Measurements from ENCODE around the gene FBXW4. TPM values are rescaled to one million over a fixed set of nuclear protein-coding genes. Genes with fewer than 3 reads are reported as not detected.

FBXW4 gene
- total and polyA plus RNA-seq, 9 of the 15 experiments (the other 6 are each of a cell fraction or from before 2014, with no cell fraction given): 1.0 to 10.6 (median 5.4) TPM

GRCh38 chr10:101693978-101694673, 844 bp downstream of the FBXW4 start (continued):
- TF ChIP-seq PCBP1 (IDR thresholded peaks at IDR 0.05; ENCODE audit: low read depth, low read length, poor library complexity, severe bottlenecking): no peak
- TF ChIP-seq TCF15 (CRISPR knock-in tag; IDR thresholded peaks at IDR 0.05): no peak
- peak in 1 of 2 experiments; percentile 64; a peak in 1 of 4 replicates for TF ChIP-seq NONO (IDR thresholded peaks at IDR 0.05; ENCODE audit: low read depth in 2 of 2, low read length in 1 of 2)
- TF ChIP-seq CREB5 (CRISPR knock-in tag; IDR thresholded peaks at IDR 0.05): no peak
- no peak for TF ChIP-seq SMARCB1 (IDR thresholded peaks at IDR 0.05; ENCODE audit: insufficient read length, low read depth)
- TF ChIP-seq ATF7 (IDR thresholded peaks at IDR 0.05): no peak
- no peak for TF ChIP-seq ZBTB40 (IDR thresholded peaks at IDR 0.05)
- TF ChIP-seq ZBTB40 (CRISPR knock-in tag; IDR thresholded peaks at IDR 0.05): no peak
- TF ChIP-seq KDM5B (IDR thresholded peaks at IDR 0.05; ENCODE audit: insufficient replicate concordance, low read depth, low read length): peak; percentile 55
- TF ChIP-seq ZNF655 (CRISPR knock-in tag; IDR thresholded peaks at IDR 0.05): no peak
- peak; percentile 58 for TF ChIP-seq L3MBTL2 (IDR thresholded peaks at IDR 0.05)
- no peak for TF ChIP-seq CREB1 (IDR thresholded peaks at IDR 0.05)
- 0 out of 2 replicates have a peak, but pooled peaks have one; percentile 17 for TF ChIP-seq CREB1 (CRISPR knock-in tag; IDR thresholded peaks at IDR 0.05)
- no peak for TF ChIP-seq ZBTB1 (CRISPR knock-in tag; IDR thresholded peaks at IDR 0.05; ENCODE audit: borderline replicate concordance, low read depth)

Measured in K562 (cell line).